GM19452 (cell line): ENCODE results near the gene ADGRA1.

ENCODE experiments used
- ATAC-seq: cut with Tn5 transposase; IDR thresholded peaks from one replicate; pipeline ENCODE4 v1.9.1; 2021; ENCODE audit not compliant: unreplicated experiment

Gene ADGRA1

DNA sequence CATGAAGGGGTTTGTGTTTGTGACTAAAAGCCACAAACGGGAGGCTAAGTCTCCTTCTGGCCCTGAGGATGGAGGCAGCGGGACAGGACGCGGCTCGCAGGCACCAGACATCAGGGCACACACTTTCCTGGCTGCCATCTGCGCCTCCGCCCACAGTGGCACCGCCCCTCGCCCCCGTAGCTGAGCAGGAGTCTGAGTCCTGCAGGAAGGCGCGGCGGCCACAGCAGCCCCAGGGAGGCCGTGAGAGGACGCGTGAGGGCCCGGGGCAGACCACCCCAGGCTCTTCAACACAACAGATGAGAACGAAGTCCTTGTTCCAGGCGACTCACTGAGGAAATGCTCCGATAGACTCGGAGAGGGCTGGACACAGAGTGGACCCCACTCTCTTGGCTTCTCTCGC, 6.6 kb downstream of the ADGRA1 start:
- ATAC-seq, result no peak

DNA sequence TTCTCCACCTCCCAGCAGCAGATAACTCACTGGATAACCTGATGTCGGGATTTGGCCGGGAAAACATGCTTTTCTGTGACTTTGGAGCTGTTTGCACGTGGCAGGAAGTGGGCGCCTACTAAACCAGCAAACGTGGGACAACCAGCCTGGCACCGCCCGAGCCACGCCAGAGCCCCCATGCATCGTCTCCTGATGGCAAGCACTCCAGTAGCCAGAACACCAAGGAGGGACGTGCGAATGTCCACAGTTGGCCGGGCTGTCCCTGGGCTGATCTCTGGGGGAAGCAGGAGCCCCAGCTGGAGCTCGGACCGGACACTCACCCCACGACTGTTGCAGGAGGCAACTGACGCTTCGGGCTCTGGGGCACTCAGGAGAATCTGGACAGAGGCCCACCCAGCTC, 7.1 kb downstream of the ADGRA1 start:
- no peak for ATAC-seq

DNA sequence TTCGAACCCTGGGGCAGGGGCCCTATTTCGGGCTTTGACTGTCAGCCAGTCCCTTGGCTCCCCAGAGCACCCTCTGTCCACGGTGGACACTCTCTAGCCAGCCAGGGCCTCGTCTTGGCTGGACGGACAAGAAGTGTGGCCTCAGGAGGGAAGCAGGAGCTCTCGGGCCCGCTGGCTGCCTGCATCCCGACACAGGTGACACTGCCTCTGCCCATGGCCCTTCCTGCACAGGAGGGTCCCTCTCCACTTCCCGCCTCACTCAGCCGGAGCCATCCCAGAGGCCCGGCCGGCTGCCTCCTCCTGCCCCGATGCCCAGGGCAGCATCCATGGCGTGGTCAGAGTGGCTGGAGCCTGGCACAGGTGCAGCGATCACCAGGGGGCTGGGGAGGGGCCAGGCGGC, 7.9 kb downstream of the ADGRA1 start:
- no peak for ATAC-seq

DNA sequence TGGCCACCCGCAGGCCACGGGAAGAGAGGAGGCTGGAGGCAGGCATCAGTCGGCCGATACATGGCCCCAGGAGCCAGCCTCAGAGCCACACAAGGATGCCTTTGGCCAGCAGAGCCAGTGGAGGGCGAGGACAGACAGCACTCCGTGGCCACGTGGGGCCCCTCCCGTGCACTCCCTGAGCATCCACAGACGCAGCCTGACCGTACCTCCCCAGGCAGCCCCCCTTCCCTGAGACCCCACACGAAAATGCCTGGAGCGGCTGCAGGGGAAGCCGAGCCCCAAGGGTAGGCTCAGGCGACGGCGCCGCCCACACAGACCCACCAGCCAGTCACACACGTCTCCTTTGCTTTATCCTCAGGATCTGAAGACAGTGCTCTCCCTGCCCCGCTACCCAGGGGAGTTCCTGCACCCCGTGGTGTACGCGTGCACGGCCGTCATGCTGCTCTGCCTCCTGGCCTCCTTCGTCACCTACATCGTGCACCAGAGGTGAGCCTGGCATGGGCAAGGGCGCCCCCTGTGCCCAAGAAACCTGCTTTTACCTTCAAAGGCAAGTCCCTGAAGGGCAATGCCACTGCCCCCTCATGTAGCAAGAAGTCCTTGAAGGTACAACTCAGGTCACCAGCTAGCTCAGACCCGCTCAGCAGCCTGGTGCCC, 9.0 kb downstream of the ADGRA1 start:
- ATAC-seq, result no peak

DNA sequence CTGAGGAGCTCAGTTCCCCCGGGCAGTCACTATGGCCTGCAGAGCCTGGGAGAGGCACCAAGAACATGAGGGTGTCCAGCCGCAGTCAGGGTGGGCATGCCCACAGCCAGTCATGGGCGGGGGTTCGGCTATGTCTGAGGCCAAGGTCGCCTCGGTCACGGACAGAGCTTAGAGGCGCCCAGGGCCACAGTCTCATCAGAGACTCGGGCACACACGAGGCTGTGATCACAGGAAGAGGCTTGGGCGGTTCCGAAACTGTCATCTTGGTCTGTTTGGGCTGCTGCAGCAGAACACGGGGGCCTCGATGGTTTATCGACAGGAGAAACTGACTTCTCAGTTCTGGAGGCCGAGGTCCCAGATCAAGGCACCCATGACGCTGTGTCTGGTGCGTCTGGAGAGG, 9.7 kb downstream of the ADGRA1 start:
- ATAC-seq, result no peak

DNA sequence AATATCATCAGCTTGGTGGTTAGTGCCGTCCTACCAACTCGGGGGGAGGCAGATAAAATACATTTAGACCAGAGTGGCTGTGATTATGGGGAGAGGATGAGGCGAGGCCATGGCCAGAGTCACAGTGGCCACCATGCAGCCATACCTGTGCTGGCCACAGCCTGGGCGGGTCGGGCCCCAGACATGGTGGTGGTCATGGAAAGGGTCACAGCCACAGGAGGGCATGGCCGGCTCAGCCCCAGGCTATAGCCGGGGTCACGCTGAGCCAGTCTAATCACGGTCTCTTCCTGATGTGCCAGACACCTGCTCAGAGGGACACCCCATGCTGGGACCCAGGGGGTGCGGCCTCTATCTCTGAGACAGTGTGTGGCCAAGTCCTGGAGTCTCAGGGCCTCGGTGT, 10.2 kb downstream of the ADGRA1 start:
- ATAC-seq, result no peak

DNA sequence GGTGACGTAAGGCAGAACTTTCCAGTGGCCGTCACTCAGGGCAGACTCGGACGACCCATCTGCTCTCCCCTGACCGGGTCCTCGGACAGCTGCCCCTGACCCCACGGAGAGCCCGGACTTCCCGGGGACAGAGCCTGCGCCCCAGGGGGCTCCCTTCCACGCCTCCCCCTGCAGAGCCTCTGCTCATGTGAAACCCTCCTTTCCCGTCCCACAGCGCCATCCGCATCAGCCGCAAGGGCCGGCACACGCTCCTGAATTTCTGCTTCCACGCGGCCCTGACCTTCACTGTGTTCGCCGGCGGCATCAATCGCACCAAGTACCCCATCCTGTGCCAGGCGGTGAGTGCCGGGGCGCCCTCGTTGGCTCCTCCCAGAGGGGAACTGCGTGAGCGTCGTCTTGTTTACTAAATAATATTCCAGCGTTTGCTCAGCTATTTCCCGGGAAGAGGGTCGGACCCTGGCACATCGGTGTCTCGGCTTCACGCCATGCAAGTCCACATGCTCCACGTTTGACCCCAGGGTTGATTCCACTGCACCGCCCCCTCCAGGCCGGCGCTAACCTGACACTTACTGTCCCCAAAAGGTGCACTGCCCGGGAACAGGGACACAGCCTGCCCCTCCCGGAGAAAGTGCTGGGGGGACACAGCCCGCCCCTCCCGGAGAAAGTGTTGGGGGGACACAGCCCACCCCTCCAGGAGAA, 10.9 kb downstream of the ADGRA1 start:
- ATAC-seq, result no peak

DNA sequence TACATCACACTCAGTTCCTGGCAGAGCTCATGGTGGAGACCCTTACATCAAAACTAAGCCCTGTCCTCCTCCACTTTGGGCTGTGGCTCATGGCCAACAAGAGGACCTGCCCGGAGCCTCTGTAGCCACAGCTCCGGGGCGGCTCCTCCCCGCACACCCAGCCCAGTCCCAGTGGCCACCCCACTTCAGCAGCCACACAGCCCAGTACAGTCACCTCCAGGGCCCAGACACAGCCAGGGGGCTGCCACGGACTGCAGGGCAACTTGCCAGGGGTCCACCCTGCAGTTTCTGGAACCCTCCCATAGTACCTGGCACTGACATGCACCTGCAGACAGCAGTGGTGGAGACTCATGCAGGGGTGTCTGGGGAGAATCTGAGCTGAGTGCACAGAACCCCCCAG, 11.8 kb downstream of the ADGRA1 start:
- ATAC-seq, result no peak

DNA sequence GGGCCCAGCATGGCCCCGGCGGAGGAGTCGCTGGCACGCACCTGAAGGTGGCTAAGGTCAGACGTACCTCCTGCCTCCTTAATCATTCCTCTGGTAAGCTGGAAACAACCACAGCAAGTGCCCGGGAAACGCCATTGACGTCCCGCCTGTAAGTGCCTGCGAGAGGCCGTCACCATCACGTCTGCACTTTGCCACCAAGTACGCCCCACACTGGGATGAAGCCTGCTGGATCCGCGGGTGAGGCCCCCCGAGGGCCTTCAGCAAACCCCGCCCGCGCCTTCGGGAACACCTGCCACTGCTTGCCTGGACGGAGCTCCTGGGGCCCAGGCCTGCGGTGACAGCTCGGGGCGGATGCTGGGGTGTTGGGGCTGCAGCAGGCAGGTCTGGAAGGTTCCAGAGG, 12.5 kb downstream of the ADGRA1 start:
- no peak for ATAC-seq

DNA sequence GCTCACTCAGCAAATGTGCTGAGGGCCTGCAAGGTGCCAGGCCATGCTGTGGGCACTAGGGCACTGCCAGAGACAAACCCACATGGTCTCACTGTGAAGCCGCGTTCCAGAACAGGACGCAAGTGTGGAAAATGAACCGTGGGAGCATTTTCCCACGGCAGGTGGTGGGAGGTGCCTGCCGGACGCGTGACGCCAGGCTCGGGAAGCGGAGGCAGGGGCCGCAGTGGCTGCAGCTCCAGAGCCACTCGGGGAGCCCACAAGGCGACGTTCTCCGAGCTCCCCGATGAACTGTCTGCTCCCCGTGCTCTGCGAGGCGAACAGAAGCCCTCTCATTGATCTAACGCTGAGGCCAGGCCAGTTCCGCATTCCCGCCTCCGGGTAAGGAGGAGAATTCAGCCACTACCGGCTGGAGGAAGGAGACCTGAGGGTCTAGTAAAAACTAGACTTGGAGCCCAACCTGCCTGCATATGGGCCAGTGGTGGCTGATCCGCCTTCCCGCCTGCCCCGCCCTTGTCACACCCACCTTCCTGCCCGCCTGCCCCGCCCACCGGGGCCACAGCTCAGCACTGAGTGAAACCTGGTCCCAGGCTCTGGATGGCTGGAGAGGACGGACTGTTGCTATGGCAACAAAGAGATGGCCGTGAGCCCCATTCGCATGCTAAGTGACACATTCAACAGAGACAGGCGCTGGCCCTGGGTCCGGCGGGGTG, 13.1 kb downstream of the ADGRA1 start:
- ATAC-seq, result no peak

DNA sequence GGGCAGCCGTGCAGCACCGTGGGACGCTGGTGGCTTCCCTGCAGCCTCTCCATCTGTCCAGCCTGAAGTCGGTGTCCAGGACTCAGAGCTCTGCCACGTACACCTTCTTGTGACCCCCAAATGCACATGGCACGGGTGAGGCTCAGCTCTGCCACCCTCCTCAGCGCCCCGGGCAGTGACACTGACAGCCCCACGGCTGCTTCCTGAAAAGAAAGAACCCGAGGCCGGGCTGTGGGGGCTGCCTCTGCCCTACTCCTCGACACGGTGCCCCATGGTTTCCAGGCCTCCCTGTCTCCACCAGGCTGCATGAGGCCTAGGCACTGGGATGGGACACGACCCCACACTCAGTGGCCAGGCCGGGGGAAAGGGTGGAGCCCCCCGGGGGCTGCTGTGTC, 13.7 kb downstream of the ADGRA1 start:
- no peak for ATAC-seq

DNA sequence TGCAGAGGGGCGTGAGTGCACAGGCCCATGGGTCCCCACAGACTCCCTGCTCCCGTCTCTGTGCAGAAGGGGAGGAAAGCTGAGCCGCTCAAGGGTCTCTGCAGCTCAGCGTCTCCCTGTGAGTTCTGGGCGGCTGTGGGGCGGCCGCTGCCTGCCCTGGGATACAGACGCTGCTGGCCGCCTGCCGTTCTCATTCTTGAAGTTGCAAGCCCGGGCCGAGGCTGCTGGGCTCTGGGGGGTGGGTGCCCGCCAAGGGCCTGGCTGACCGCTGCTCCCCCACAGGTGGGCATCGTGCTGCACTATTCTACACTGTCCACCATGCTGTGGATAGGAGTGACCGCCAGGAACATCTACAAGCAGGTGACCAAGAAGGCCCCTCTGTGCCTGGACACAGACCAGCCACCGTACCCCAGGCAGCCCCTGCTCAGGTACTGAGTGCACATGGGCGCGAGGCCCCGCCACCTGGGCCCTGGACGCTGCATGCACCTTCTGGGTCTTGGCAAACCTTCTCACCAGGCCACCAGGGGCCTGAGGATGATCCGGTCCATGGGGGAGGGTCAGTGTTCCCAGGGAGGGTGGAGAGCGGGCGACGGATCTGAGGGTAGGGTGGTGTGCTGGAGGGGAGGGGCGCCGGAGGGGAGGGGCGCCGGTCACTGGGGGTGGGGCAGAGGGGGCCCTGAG, 14.8 kb downstream of the ADGRA1 start:
- ATAC-seq, result no peak

DNA sequence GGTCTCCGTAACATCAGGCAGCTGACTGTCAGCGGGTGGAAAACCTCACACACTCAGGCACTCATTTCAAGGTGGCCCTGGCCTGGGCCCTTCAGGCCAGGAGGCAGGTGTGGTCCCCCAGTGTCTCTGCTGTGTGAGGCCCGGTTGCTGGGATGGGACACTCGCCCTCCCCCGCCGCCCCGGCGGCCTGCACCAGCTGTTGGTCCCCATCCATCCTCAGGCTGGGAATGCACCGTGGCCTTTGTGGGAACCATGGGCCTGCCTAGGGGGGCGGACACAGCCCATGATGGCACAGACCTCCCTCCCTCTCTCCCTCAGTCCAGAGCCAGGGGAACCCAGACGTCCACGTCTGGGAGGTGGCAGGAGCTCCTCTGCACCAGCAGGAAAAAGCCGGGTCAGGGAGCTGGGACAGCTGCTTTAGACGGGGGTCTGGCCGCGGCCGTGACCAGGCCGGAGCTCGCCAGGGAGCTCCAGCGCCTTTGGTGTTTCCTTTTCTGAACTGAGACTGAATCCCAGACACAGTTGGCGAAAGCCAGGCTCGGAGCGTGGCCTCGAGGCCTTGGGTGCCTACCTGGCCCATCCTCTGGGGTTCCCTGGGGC, 15.7 kb downstream of the ADGRA1 start:
- ATAC-seq, result no peak

DNA sequence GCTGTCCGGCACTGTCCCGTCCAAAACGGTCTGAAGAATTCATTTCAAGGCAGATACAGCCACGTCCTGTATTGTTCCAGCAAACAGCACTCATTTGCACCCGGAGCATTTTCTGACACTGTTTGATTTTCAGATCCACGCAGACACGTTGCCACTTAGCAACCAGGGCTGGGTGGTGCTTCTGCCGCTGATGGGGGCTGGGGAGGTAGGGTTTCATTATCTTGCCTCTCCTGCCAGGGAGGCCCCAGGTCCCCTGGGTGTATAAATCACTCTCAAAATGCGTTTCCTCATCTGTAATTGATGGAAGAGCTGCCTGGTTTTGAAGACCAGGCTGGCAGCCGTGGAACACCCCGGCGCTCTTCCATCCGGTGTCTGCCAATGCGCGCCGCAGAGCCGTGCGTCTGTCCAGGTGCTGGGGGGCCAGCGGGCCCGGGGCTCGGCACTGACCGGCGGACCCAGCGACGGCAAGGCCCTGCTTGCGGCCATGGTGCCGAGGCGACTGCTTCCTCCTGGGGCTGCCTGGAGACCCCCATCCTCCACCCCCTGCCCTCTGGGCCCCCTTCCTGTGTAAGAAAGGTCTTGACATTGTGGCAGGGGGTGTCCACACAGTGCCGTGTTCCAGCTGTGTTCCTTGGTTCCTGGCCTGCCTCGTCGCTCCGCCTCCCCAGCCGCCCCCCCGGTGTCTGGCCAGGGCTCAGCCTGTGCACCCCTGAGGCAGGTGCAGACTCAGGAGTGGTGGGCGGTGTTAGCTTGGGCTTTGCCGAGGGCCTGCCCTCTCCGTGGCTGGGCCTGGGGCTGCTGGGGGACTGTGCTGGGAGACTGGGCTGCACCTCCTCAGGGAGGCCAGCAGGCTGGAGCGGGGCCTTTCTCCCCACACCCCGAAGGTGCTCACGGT, 16.6 kb downstream of the ADGRA1 start:
- no peak for ATAC-seq

DNA sequence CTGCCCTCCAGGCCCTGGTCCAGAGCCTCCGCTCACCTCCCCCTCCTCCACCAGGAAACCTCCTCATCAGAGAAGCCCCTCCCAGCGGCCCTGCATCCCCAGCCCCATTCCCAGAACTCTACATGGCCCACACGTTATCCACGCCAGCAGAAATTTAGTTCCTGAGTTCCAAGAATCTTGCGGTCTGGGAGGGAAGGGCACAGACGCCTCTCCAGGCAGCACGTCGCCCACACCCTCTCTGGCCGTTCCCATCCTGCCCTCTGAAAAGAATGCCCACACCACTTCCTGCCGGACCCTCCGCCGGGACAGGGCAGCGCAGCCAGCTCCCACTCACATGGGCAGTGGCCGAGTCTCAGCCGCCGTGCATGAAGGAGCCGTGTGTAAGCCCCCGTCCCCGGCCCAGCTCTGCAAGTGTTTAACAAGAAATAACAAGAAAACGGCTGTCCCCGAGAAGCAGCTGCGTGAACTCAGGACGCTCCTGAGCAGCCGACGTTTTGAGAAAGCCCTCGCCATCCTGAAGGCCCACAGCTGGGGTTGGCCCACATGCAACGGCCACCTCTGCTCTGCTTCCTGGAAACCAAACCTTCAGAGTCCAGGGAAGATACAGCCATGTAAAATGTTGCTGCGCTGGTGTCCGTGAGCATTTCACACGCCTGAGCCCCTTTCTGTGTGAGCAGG, 17.4 kb downstream of the ADGRA1 start:
- no peak for ATAC-seq

DNA sequence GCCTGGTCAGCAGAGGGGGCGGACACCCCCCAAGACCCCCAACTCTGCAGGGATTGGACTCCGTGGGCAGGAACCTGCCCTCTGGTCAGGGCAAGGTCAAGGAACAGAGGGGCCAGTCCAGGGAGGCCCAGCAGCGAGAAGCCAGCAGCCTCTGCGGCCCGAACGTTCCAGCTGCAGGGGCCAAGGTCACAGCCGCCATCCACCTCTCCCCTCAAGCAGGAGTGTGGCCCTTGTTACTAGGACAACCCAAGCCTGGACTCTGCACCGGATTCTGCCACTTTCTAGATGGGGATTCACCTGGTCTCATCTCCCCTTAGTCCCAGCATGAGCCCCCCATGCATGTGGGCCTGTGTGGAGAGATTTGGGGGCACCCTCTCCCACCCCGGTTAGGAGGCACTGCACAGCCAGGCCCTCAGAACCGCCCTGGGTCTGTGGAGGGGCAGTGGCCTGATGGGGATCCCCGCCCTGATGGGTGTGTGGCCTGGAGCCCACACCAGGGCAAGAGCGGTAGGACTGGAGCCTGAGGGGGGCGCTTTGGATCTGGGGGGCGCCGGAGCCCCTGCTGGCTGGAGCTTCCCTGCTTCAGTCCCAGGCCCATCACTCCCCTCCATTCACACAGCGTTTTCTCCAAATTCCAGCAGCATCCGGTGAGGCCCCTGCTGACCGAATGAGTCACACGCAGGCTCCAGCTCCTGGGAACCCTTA, 18.1 kb downstream of the ADGRA1 start:
- no peak for ATAC-seq

DNA sequence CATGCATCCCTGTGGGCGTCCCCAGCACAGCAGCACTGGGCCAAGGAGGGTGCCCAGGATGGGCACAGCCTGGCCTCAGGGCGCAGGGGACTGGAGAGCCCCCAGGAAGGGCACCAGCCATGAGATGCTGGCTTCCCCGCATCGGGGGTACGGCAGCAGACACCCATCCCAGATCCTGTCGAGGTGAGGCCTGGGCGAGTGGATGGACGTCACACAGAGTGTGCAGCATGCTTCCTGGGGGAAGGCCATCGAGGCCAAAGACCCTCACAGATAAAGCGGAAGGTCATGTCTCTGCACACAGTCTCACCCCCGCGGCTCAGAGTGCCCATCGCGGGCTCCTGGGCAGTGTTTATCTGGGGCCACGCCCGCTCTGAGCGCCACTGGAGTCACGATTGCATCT, 18.8 kb downstream of the ADGRA1 start:
- ATAC-seq, result no peak

DNA sequence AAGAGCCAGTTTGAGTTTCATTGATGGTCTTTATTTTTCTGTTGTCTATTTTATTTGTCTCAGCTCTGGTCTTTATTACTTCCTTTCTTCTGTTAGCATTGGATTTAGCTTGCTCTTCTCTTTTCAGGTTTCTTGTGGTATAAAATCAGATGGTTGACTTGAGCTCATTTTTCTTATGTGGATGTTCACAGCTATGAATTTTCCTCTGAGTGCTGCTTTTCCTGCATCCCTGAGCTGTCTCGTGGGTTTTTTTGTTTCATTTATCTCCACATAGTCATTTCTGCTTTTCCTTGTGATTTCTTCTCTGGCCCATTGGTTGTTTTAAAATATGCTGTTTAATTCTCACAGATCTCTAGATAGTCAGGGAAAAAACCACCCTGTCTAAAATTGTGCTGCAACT, 19.7 kb downstream of the ADGRA1 start:
- no peak for ATAC-seq

DNA sequence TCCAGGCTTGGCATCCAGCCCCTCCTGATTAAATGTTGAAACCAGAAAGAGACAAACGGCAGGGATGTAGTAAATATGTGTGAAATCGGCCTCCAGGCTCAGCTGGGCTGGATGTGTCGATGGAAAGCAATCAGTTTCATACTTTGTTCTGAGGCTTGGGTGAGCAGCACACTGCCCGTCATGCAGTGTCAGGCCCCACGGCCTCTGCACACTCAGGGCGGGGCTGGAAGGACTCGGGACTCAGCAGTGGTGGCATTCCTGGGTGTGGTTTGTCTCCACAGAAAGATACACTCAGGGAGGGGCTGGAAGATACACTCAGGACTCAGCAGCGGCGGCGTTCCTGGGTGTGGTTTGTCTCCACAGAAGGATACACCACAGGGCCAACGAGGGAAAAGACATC, 22.0 kb downstream of the ADGRA1 start:
- no peak for ATAC-seq
